HT1080 (cell line): Measurements from ENCODE around the gene LUZP1. TPM values are rescaled to one million over a fixed set of nuclear protein-coding genes. Genes with fewer than 3 reads are reported as not detected.
"Not testable (repeated sequence)": the region's sequence is repeated elsewhere in the genome, so short reads cannot be mapped to it uniquely, and the experiment has no call there.

ENCODE experiments used
- DNase-seq: peaks from one replicate; pipeline ENCODE4 v3.0.0-alpha.2; 2015; ENCODE audit warnings: low read depth
- polyA plus RNA-seq, 2 experiments: library from polyadenylated mRNA; depleted of rRNA; stranded (reverse); fragments of >200 nt; gene quantifications; 2 replicates each; pipeline ENCODE4 v1.2.3, GENCODE V29; 2015
- total RNA-seq: library from RNA; depleted of rRNA; stranded (reverse); fragments of >200 nt; shearing (Covaris generic); gene quantifications from 2 replicates; pipeline ENCODE4 v1.2.3, GENCODE V29; 2014; rRNA removed

Gene LUZP1
- total RNA-seq, result 22.2 and 30.3 TPM in 2 replicates
- 13.6 and 18.0 TPM in 2 replicates for polyA plus RNA-seq (2015; cell fraction: cytosol; rRNA removed)
- polyA plus RNA-seq (2015; cell fraction: nucleus; rRNA removed), result 34.5 and 34.6 TPM in 2 replicates

GRCh38 chr1:23168445-23169194, at the start of gene LUZP1:
TSS of gene LUZP1 (minus strand) at chr1:23168856.
- peak; percentile 77 for DNase-seq

GRCh38 chr1:23217421-23218115, 48.9 kb upstream of the LUZP1 start, which contains the start of gene HTR1D:
TSS of gene HTR1D (minus strand) at chr1:23217502. CDS start at chr1:23194219, 23,283 bp downstream.
- no peak for DNase-seq

GRCh38 chr1:23216771-23217420, 48.2 kb upstream of the LUZP1 start:
- no peak for DNase-seq

- no peak for DNase-seq
Measured at GRCh38 chr1:23215751-23216449, 47.2 kb upstream of the LUZP1 start.

- no peak for DNase-seq
Measured at GRCh38 chr1:23215291-23215690, 46.6 kb upstream of the LUZP1 start.

GRCh38 chr1:23214640-23215039, 46.0 kb upstream of the LUZP1 start:
- DNase-seq, result no peak

- DNase-seq, result no peak
Measured at GRCh38 chr1:23211955-23212354, 43.3 kb upstream of the LUZP1 start.

GRCh38 chr1:23210963-23211362, 42.3 kb upstream of the LUZP1 start:
- DNase-seq, result no peak

- peak; percentile 69 for DNase-seq
Measured at GRCh38 chr1:23210351-23210785, 41.7 kb upstream of the LUZP1 start.

GRCh38 chr1:23209770-23210169, 41.1 kb upstream of the LUZP1 start:
- no peak for DNase-seq

GRCh38 chr1:23208527-23208926, 39.9 kb upstream of the LUZP1 start:
- no peak for DNase-seq

- DNase-seq, result not testable (repeated sequence)
Measured at GRCh38 chr1:23207733-23208132, 39.1 kb upstream of the LUZP1 start.

- peak; percentile 85 for DNase-seq
Measured at GRCh38 chr1:23202263-23202749, 33.6 kb upstream of the LUZP1 start.

GRCh38 chr1:23200883-23201282, 32.2 kb upstream of the LUZP1 start:
- no peak for DNase-seq

GRCh38 chr1:23198373-23198772, 29.7 kb upstream of the LUZP1 start:
- peak; percentile 94 for DNase-seq

GRCh38 chr1:23196627-23197328, 28.1 kb upstream of the LUZP1 start:
- peak; percentile 98 for DNase-seq

- DNase-seq, result peak; percentile 94
Measured at GRCh38 chr1:23194119-23194984, 25.7 kb upstream of the LUZP1 start.

- DNase-seq, result peak; percentile 93
Measured at GRCh38 chr1:23193391-23194118, 24.9 kb upstream of the LUZP1 start.

- no peak for DNase-seq
Measured at GRCh38 chr1:23191199-23191598, 22.5 kb upstream of the LUZP1 start.
